Heart right ventricle (tissue), 16 donors: Measurements from ENCODE around the gene AGT. TPM values are rescaled to one million over a fixed set of nuclear protein-coding genes. Genes with fewer than 3 reads are reported as not detected.
A peak's percentile ranks its signal among the peaks of the same experiment; 100 is the strongest.

Experiments
- ATAC-seq, 8 donors: fragments of 200-7000 bp; cut with Tn5 transposase; one replicate each; pipeline ENCODE4 v1.9.1; 2020; ENCODE audit warnings: mild to moderate bottlenecking in 8 of 8, moderate library complexity in 8 of 8, moderate number of reproducible peaks in 1 of 8
- DNase-seq, 2 donors: peaks; one replicate each; pipeline ENCODE4 v3.0.0-alpha.2; 2020
- H3K27ac ChIP-seq, 10 donors: fragments of 200-600 bp; sonication (generic) in 2 of 10; one replicate each; pipeline versions ENCODE4 v1.5.0 to v1.8.0; 2020 to 2022; ENCODE audit warnings: mild to moderate bottlenecking in 3 of 10
- H3K27me3 ChIP-seq, 7 donors: fragments of 200-600 bp; one replicate each; pipeline ENCODE4 v1.8.0; 2021 to 2022; ENCODE audit warnings: mild to moderate bottlenecking in 2 of 7
- H3K36me3 ChIP-seq, 9 donors: fragments of 200-600 bp; sonication (generic) in 1 of 9; one replicate each; pipeline versions ENCODE4 v1.5.0 to v1.8.0; 2020 to 2022; ENCODE audit warnings: mild to moderate bottlenecking in 2 of 9
- H3K4me1 ChIP-seq, 9 donors: fragments of 200-600 bp; sonication (generic) in 1 of 9; one replicate each; pipeline versions ENCODE4 v1.5.0 to v1.8.0; 2020 to 2022; ENCODE audit warnings: mild to moderate bottlenecking in 4 of 9
- H3K4me3 ChIP-seq, 10 donors: fragments of 200-600 bp; sonication (generic) in 2 of 10; one replicate each; pipeline versions ENCODE4 v1.5.0 to v1.8.0; 2020 to 2022; ENCODE audit warnings: mild to moderate bottlenecking in 7 of 10, moderate library complexity in 2 of 10
- H3K9me3 ChIP-seq, 11 donors: fragments of 200-600 bp in 10 of 11; sonication (generic) in 2 of 11; one replicate each; pipeline versions ENCODE4 v1.5.0 to v1.8.0; 2013 to 2022; ENCODE audit warnings: mild to moderate bottlenecking in 2 of 11, control low read depth in 1 of 11, moderate library complexity in 1 of 11
- CTCF ChIP-seq, 9 donors: fragments of 200-600 bp; sonication (generic) in 2 of 9; IDR thresholded peaks; one replicate each; pipeline versions ENCODE4 v1.5.0 to v1.8.0; 2021 to 2022; ENCODE audit warnings: antibody characterized with exemption in 9 of 9, mild to moderate bottlenecking in 5 of 9, moderate library complexity in 1 of 9
- WGBS, 2 donors: extraction: QIAGEN DNeasy Blood & Tissue Kit; methylation state at CpG; one replicate each; pipeline ENCODE4 v1.1.7; 2013; ENCODE audit warnings: inconsistent platforms in 1 of 2; 5-methylcytosine and 5-hydroxymethylcytosine counted together
- intact Hi-C, 10 donors: fragments of 100-400 bp; cut with DNase I; formaldehyde crosslinking; loops; one replicate each; pipeline versions ENCODE4 v1.11.1 to v1.14.2; 2022
- polyA plus RNA-seq, 2 donors: library from polyadenylated mRNA; stranded (reverse); fragments of 200-250 nt; gene quantifications; one replicate each; pipeline ENCODE4 v1.2.3, GENCODE V29; 2013
- total RNA-seq, 10 donors: library from RNA; stranded (reverse); fragmentation: NEBNext Ultra II Directional in 3 of 10; extraction: Animal tissue kit (Norgen Biotek cat#: 25700) in 3 of 10; gene quantifications; one replicate each; pipeline versions ENCODE4 v1.2.1 to v1.2.4, GENCODE V29; 2021 to 2023
- donor health status: Arrhythmogenic right ventricular cardiomyopathy.
- donor health status: ischemic (EF 13 %, LVEDD 7.1; RV severe dilation, severe dysfunction).
- donor health status: healthy with polysubstance abuse.
- donor health status: DM: no; HTN: yes; CAD: no.
- donor health status: DM: no; HTN: no; CAD: no.
- donor health status: ischemic (EF 25% LVEDD 6.9; RV normal size, moderate dysfunction).
- donor health status: ischemic (EF 25% LVEDD 5.7; RV mildly dilated, moderate dysfunction).
- donor health status: healthy.
- donor health status: DM: yes; HTN: yes; CAD: no.
- donor health status: Ischemic cardiomyopathy.
- donor health status: ischemic (EF 35%, LVEDD 5.7; RV mildly dilated, moderate dysfunction).
- donor health status: nonischemic (EF 11% LVEDD 7.7; RV severe dilation, severe dysfunction).
- donor health status: DM: yes; HTN: yes; CAD: no.
- donor health status: PGD.
- donor health status: ischemic (EF 29% LVEDD 5.4; RV normal size, mild dysfunction).
- donor health status: nonischemic (EF 23%, LVEDD 6.1; RV moderate dilation, normal function).

Gene AGT
- total and polyA plus RNA-seq, 12 donors = 44.2 to 94.7 (median 63.3) TPM

- Histone ChIP-seq H3K4me1 (peaks cover 0 to 63% (median 13%) of the 10 kb centered on the region in 9 donors), H3K4me3 (peak overlapping the region in 8 of 10 donors; percentile 5 to 63 (median 16)), H3K27ac (peak overlapping the region in 2 of 10 donors; percentile 8 to 36), H3K9me3 (no peaks in the 10 kb centered on the region), H3K27me3 (no peaks in the 10 kb centered on the region), H3K36me3 (peaks cover 0 to 54% (median 0%) of the 10 kb centered on the region in 9 donors)
- peak; percentile 44 to 57 for DNase-seq
- WGBS, 2 donors = 76 to 79% methylated on average over 16 of the region's 16 CpGs
- TF ChIP-seq CTCF (IDR thresholded peaks at IDR 0.05) = no peak
- peak in 6 of 8 donors; percentile 24 to 65 (median 43) for ATAC-seq
- intact Hi-C loops = no loop called here
Observed at GRCh38 chr1:230708631-230709580, 5.0 kb downstream of the AGT start.

GRCh38 chr1:230707732-230708630 lies 5.9 kb downstream of the AGT start:
- H3K36me3 ChIP-seq = peaks cover 0 to 64% (median 0%) of the 10 kb centered on the region in 9 donors
- peak overlapping the region in 6 of 10 donors; percentile 7 to 63 (median 16) for H3K4me3 ChIP-seq
- no peak overlapping the region for H3K27ac ChIP-seq
- DNase-seq = no peak
- H3K9me3 ChIP-seq = no peaks in the 10 kb centered on the region
- intact Hi-C loops = no loop called here
- H3K4me1 ChIP-seq = peaks cover 0 to 54% (median 10%) of the 10 kb centered on the region in 9 donors
- no peaks in the 10 kb centered on the region for H3K27me3 ChIP-seq
- ATAC-seq = no peak
- TF ChIP-seq CTCF (IDR thresholded peaks at IDR 0.05) = no peak
- WGBS, 2 donors = 64 to 70% methylated on average over 22 of the region's 22 CpGs

GRCh38 chr1:230706887-230707731 lies 6.8 kb downstream of the AGT start:
- Histone ChIP-seq H3K4me3 (peak overlapping the region in 4 of 10 donors; percentile 1 to 27 (median 18)), H3K27ac (no peak overlapping the region), H3K4me1 (peaks cover 0 to 46% (median 5%) of the 10 kb centered on the region in 9 donors), H3K27me3 (no peaks in the 10 kb centered on the region), H3K36me3 (peaks cover 0 to 72% (median 0%) of the 10 kb centered on the region in 9 donors), H3K9me3 (no peaks in the 10 kb centered on the region)
- intact Hi-C loops = no loop called here
- DNase-seq (no peak), ATAC-seq (no peak)
- 84% methylated on average over 20 of the region's 20 CpGs for WGBS, 2 donors
- no peak for TF ChIP-seq CTCF (IDR thresholded peaks at IDR 0.05)
